HEK293 (cell line): ENCODE measurements around the gene GABBR2.

ENCODE experiments used
- CTCF ChIA-PET: fragments of 350-600 bp; formaldehyde crosslinking; extraction: SDS; loops from one replicate; lab custom pipeline; 2021; ENCODE audit warnings: antibody characterized with exemption; lab: Yijun Ruan, JAX
- POLR2A ChIA-PET: fragments of 300-600 bp; formaldehyde crosslinking; extraction: SDS; loops from one replicate; lab custom pipeline; 2020; ENCODE audit warnings: antibody characterized with exemption, inconsistent platforms; lab: Yijun Ruan, JAX
- H3K27ac ChIP-seq: fragments of 200-500 bp; sonication (Bioruptor generic); 2 replicates; pipeline ENCODE4 v1.5.1; 2014; ENCODE audit warnings: low read depth, low read length, control low read depth, inconsistent platforms; ENCODE audit errors: extremely low read depth
- H3K36me3 ChIP-seq, 2 experiments: fragments of 200-500 bp in 1 of 2; sonication (Bioruptor generic) in 1 of 2; 1 replicate in 1 of 2; 2 replicates in 1 of 2; pipeline ENCODE4 v1.5.1; 2014 to 2017; ENCODE audit warnings: inconsistent platforms in 2 of 2, low read length in 2 of 2; ENCODE audit not compliant: control insufficient read depth in 2 of 2, insufficient read depth in 1 of 2
- H3K4me1 ChIP-seq: fragments of 200-500 bp; sonication (Bioruptor generic); 2 replicates; pipeline ENCODE4 v1.5.1; 2014; ENCODE audit warnings: mild to moderate bottlenecking, low read length, inconsistent platforms; ENCODE audit not compliant: control insufficient read depth, insufficient read depth
- H3K4me3 ChIP-seq: 2 replicates; pipeline ENCODE4 v1.5.1; 2011; ENCODE audit warnings: low read depth, mild to moderate bottlenecking, control low read depth, low read length, moderate library complexity
- H3K9me3 ChIP-seq: fragments of 200-500 bp; sonication (Bioruptor generic); 2 replicates; pipeline ENCODE4 v1.5.1; 2014; ENCODE audit warnings: low read depth, low read length, inconsistent platforms; ENCODE audit not compliant: control insufficient read depth, insufficient read depth
- GLIS1 ChIP-seq: fragments of 450-650 bp; formaldehyde crosslinking; IDR thresholded peaks from 2 replicates; pipeline ENCODE4 v1.5.1; 2016; ENCODE audit warnings: missing biosample characterization, missing genetic modification characterization
- HOXA7 ChIP-seq: sonication (generic); formaldehyde crosslinking; IDR thresholded peaks from 2 replicates; pipeline ENCODE4 v1.8.1; 2022; ENCODE audit warnings: missing genetic modification reagents, borderline replicate concordance
- KLF9 ChIP-seq: fragments of 450-650 bp; formaldehyde crosslinking; IDR thresholded peaks from 2 replicates; pipeline ENCODE4 v1.5.1; 2016; ENCODE audit warnings: missing biosample characterization, missing genetic modification characterization, low read depth
- PRDM6 ChIP-seq: fragments of 450-650 bp; formaldehyde crosslinking; IDR thresholded peaks from 2 replicates; pipeline ENCODE4 v1.5.1; 2017; ENCODE audit warnings: missing biosample characterization, missing genetic modification characterization
- ZBTB26 ChIP-seq: fragments of 450-650 bp; formaldehyde crosslinking; optimal IDR thresholded peaks from 2 replicates; pipeline ENCODE3; 2016; ENCODE audit warnings: missing biosample characterization, mild to moderate bottlenecking, missing genetic modification characterization
- ZNF157 ChIP-seq: fragments of 450-650 bp; formaldehyde crosslinking; IDR thresholded peaks from 2 replicates; pipeline ENCODE4 v1.5.1; 2016; ENCODE audit warnings: missing biosample characterization, missing genetic modification characterization
- ZNF202 ChIP-seq: fragments of 450-650 bp; formaldehyde crosslinking; IDR thresholded peaks from 2 replicates; pipeline ENCODE4 v1.5.1; 2016; ENCODE audit warnings: missing biosample characterization, missing genetic modification characterization, borderline replicate concordance
- ZNF221 ChIP-seq: fragments of 450-650 bp; formaldehyde crosslinking; IDR thresholded peaks from 2 replicates; pipeline ENCODE4 v1.5.1; 2017; ENCODE audit warnings: missing biosample characterization, missing genetic modification characterization, borderline replicate concordance
- ZNF239 ChIP-seq: fragments of 450-650 bp; formaldehyde crosslinking; IDR thresholded peaks from 2 replicates; pipeline ENCODE4 v1.5.1; 2016; ENCODE audit warnings: missing biosample characterization, missing genetic modification characterization
- ZNF280C ChIP-seq: fragments of 450-650 bp; formaldehyde crosslinking; IDR thresholded peaks from 2 replicates; pipeline ENCODE4 v1.5.1; 2016; ENCODE audit warnings: missing biosample characterization, missing genetic modification characterization
- ZNF350 ChIP-seq: fragments of 450-650 bp; formaldehyde crosslinking; IDR thresholded peaks from 2 replicates; pipeline ENCODE4 v1.5.0; 2017; ENCODE audit warnings: missing biosample characterization, mild to moderate bottlenecking, missing genetic modification characterization
- ZNF433 ChIP-seq: fragments of 450-650 bp; formaldehyde crosslinking; IDR thresholded peaks from 2 replicates; pipeline ENCODE4 v1.5.1; 2016; ENCODE audit warnings: missing biosample characterization, missing genetic modification characterization, low read depth
- ZNF530 ChIP-seq: fragments of 450-650 bp; formaldehyde crosslinking; IDR thresholded peaks from 2 replicates; pipeline ENCODE4 v1.5.1; 2016; ENCODE audit warnings: low read depth, missing biosample characterization, missing genetic modification characterization
- ZNF704 ChIP-seq: fragments of 450-650 bp; formaldehyde crosslinking; IDR thresholded peaks from 2 replicates; pipeline ENCODE4 v1.5.1; 2016; ENCODE audit warnings: missing biosample characterization, missing genetic modification characterization
- ZNF830 ChIP-seq: fragments of 450-650 bp; IDR thresholded peaks from 2 replicates; pipeline ENCODE4 v1.5.0; 2018; ENCODE audit warnings: missing biosample characterization, missing genetic modification characterization, low read depth, mild to moderate bottlenecking, moderate library complexity
- TF ChIP-seq, protein P1 (sequence below): IDR thresholded peaks from 2 replicates; pipeline ENCODE4 v1.6.1; 2011; ENCODE audit warnings: mild to moderate bottlenecking, low read depth, low read length, borderline replicate concordance
- TF ChIP-seq, protein P2 (sequence below): fragments of 450-650 bp; formaldehyde crosslinking; IDR thresholded peaks from 2 replicates; pipeline ENCODE4 v1.5.1; 2016; ENCODE audit warnings: missing biosample characterization, missing genetic modification characterization

Gene GABBR2

GRCh38 chr9:98565152-98566135 is 143.3 kb downstream of the GABBR2 start:
- TF ChIP-seq ZNF433 (tag by site-specific recombination), result no peak
- no peak for TF ChIP-seq ZNF202 (tag by site-specific recombination)
- TF ChIP-seq PRDM6, result no peak
- TF ChIP-seq, protein P1, sequence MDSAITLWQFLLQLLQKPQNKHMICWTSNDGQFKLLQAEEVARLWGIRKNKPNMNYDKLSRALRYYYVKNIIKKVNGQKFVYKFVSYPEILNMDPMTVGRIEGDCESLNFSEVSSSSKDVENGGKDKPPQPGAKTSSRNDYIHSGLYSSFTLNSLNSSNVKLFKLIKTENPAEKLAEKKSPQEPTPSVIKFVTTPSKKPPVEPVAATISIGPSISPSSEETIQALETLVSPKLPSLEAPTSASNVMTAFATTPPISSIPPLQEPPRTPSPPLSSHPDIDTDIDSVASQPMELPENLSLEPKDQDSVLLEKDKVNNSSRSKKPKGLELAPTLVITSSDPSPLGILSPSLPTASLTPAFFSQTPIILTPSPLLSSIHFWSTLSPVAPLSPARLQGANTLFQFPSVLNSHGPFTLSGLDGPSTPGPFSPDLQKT, result no peak
- TF ChIP-seq HOXA7, result no peak
- TF ChIP-seq GLIS1 (tag by site-specific recombination), result no peak
- TF ChIP-seq ZNF830 (tag by site-specific recombination), result no peak
- no peak for TF ChIP-seq ZNF280C
- TF ChIP-seq ZBTB26 (tag by site-specific recombination), result no peak
- TF ChIP-seq, protein P2, sequence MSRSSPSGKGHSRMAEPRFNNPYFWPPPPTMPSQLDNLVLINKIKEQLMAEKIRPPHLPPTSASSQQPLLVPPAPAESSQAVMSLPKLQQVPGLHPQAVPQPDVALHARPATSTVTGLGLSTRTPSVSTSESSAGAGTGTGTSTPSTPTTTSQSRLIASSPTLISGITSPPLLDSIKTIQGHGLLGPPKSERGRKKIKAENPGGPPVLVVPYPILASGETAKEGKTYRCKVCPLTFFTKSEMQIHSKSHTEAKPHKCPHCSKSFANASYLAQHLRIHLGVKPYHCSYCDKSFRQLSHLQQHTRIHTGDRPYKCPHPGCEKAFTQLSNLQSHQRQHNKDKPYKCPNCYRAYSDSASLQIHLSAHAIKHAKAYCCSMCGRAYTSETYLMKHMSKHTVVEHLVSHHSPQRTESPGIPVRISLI (tag by site-specific recombination), result no peak
- TF ChIP-seq ZNF221 (tag by site-specific recombination), result no peak
- no peak for TF ChIP-seq ZNF239
- no peak for TF ChIP-seq ZNF530 (tag by site-specific recombination)
- no peak for TF ChIP-seq ZNF157
- TF ChIP-seq KLF9 (tag by site-specific recombination), result no peak
- TF ChIP-seq ZNF350, result no peak
- TF ChIP-seq ZNF704, result no peak
- ChIA-PET POLR2A (no interaction called here), CTCF (no interaction called here)
- Histone ChIP-seq H3K9me3 (no peaks in the 10 kb centered on the region), H3K4me1 (no peaks in the 10 kb centered on the region), H3K36me3 (no peaks in the 10 kb centered on the region), H3K4me3 (no peak overlapping the region), H3K27ac (no peak overlapping the region)
